Loucy (cell line): ENCODE results near the gene NOL12.

ENCODE experiments used
- H2AFZ ChIP-seq: fragments of 200-600 bp; sonication (generic); 2 replicates; pipeline ENCODE4 v1.6.0; 2016; ENCODE audit warnings: antibody characterized with exemption, mild to moderate bottlenecking, low read length, moderate library complexity
- H3F3A ChIP-seq: fragments of 200-600 bp; 2 replicates; pipeline ENCODE4 v1.6.0; 2016; ENCODE audit warnings: antibody characterized with exemption, low read depth, mild to moderate bottlenecking
- H3K27me3 ChIP-seq: fragments of 200-600 bp; sonication (generic); 2 replicates; pipeline ENCODE4 v1.6.1; 2014; ENCODE audit warnings: low read length, mild to moderate bottlenecking; ENCODE audit not compliant: insufficient read depth, poor library complexity, severe bottlenecking
- H3K36me3 ChIP-seq: fragments of 200-600 bp; sonication (generic); 2 replicates; pipeline ENCODE4 v1.6.1; 2016; ENCODE audit warnings: low read length; ENCODE audit not compliant: insufficient read depth
- H3K4me1 ChIP-seq: fragments of 200-600 bp; sonication (generic); 2 replicates; pipeline ENCODE4 v1.5.1; 2014; ENCODE audit warnings: low read length, mild to moderate bottlenecking; ENCODE audit not compliant: insufficient read depth, poor library complexity, severe bottlenecking
- H3K4me2 ChIP-seq: fragments of 200-600 bp; sonication (generic); 2 replicates; pipeline ENCODE4 v1.6.0; 2014; ENCODE audit warnings: antibody characterized with exemption, low read length, low read depth, mild to moderate bottlenecking; ENCODE audit not compliant: poor library complexity, severe bottlenecking
- H3K4me3 ChIP-seq: fragments of 200-600 bp; sonication (generic); 2 replicates; pipeline ENCODE4 v1.5.1; 2014; ENCODE audit warnings: low read length, mild to moderate bottlenecking, mixed read lengths; ENCODE audit not compliant: poor library complexity, severe bottlenecking
- H3K79me2 ChIP-seq: fragments of 200-600 bp; sonication (generic); 2 replicates; pipeline ENCODE4 v1.6.1; 2014; ENCODE audit warnings: low read length; ENCODE audit not compliant: insufficient read depth
- H3K9ac ChIP-seq: fragments of 200-600 bp; sonication (generic); 2 replicates; pipeline ENCODE4 v1.6.0; 2014; ENCODE audit warnings: mild to moderate bottlenecking, low read depth, low read length, moderate library complexity; ENCODE audit not compliant: poor library complexity, severe bottlenecking
- H3K9me2 ChIP-seq: fragments of 200-600 bp; sonication (generic); replicated peaks from 2 replicates; pipeline ENCODE4 v1.6.1; 2016; ENCODE audit warnings: low read depth, low read length, mixed read lengths
- H3K9me3 ChIP-seq: fragments of 200-600 bp; sonication (generic); 2 replicates; pipeline ENCODE4 v1.6.1; 2014; ENCODE audit warnings: mild to moderate bottlenecking, antibody characterized with exemption, low read length, low read depth; ENCODE audit not compliant: insufficient read depth
- H4K20me1 ChIP-seq: fragments of 200-600 bp; sonication (generic); 2 replicates; pipeline ENCODE4 v1.6.0; 2014; ENCODE audit warnings: antibody characterized with exemption, low read length, mild to moderate bottlenecking; ENCODE audit not compliant: insufficient read depth, poor library complexity, severe bottlenecking
- CTCF ChIP-seq: fragments of 200-600 bp; sonication (generic); conservative IDR thresholded peaks from 2 replicates; pipeline ENCODE4 v1.5.1; 2014; ENCODE audit warnings: mild to moderate bottlenecking, antibody characterized with exemption, low read length
- EZH2phosphoT487 ChIP-seq: fragments of 200-600 bp; IDR thresholded peaks from 2 replicates; pipeline ENCODE4 v1.6.1; 2018; ENCODE audit warnings: antibody characterized with exemption, mild to moderate bottlenecking, moderate library complexity, borderline replicate concordance

Gene NOL12

GRCh38 chr22:37647928-37648327 is 38.2 kb upstream of the NOL12 start:
- peaks cover 4% of the 10 kb centered on the region for H3K4me1 ChIP-seq
- no peaks in the 10 kb centered on the region for H3K9me3 ChIP-seq
- no peaks in the 10 kb centered on the region for H3F3A ChIP-seq
- no peak for TF ChIP-seq EZH2phosphoT487
- H3K36me3 ChIP-seq: peaks cover 47% of the 10 kb centered on the region; the same call in 1 of the 2 replicates
- no peak overlapping the region for H3K9ac ChIP-seq
- no peak overlapping the region for H3K4me2 ChIP-seq
- peaks cover 12% of the 10 kb centered on the region; the same call in 1 of the 2 replicates for H3K79me2 ChIP-seq
- peaks cover 6% of the 10 kb centered on the region for H4K20me1 ChIP-seq
- no peaks in the 10 kb centered on the region for H3K9me2 ChIP-seq
- H3K27me3 ChIP-seq: no peaks in the 10 kb centered on the region
- no peak overlapping the region for H2AFZ ChIP-seq
- no peak overlapping the region for H3K4me3 ChIP-seq

GRCh38 chr22:37650463-37651136 is 35.5 kb upstream of the NOL12 start:
- Histone ChIP-seq H3K36me3 (peaks cover 37% of the 10 kb centered on the region; the same call in 1 of the 2 replicates), H3K4me3 (no peak overlapping the region), H3K27me3 (no peaks in the 10 kb centered on the region), H3K4me1 (no peaks in the 10 kb centered on the region), H3F3A (no peaks in the 10 kb centered on the region), H3K9me2 (no peaks in the 10 kb centered on the region), H4K20me1 (no peaks in the 10 kb centered on the region), H3K9me3 (no peaks in the 10 kb centered on the region), H2AFZ (no peak overlapping the region), H3K79me2 (no peaks in the 10 kb centered on the region; the same call in 1 of the 2 replicates), H3K9ac (no peak overlapping the region), H3K4me2 (no peak overlapping the region)
- TF ChIP-seq EZH2phosphoT487: no peak
- TF ChIP-seq CTCF: no peak

- no peak for TF ChIP-seq CTCF
- no peak for TF ChIP-seq EZH2phosphoT487
- H3K36me3 ChIP-seq: peaks cover 28% of the 10 kb centered on the region; the same call in 1 of the 2 replicates
- H3K9ac ChIP-seq: no peak overlapping the region
These were observed 31.4 kb upstream of the NOL12 start for GRCh38 chr22:37654563-37655251.

More at GRCh38 chr22:37654563-37655251, 31.4 kb upstream of the NOL12 start:
- Histone ChIP-seq H3K4me3 (no peak overlapping the region), H4K20me1 (peaks cover 6% of the 10 kb centered on the region), H3K79me2 (peaks cover 11% of the 10 kb centered on the region), H3F3A (no peaks in the 10 kb centered on the region), H3K9me2 (no peaks in the 10 kb centered on the region), H3K27me3 (no peaks in the 10 kb centered on the region), H3K9me3 (no peaks in the 10 kb centered on the region), H2AFZ (no peak overlapping the region), H3K4me2 (no peak overlapping the region), H3K4me1 (peaks cover 11% of the 10 kb centered on the region)
